A673 (cell line): ENCODE measurements around the gene WDR11.

Experiments used
- EZH2 ChIP-seq: fragments of 200-600 bp; sonication (generic); IDR thresholded peaks from 2 replicates; pipeline ENCODE4 v1.6.1; 2017; ENCODE audit warnings: borderline replicate concordance, low read depth, mild to moderate bottlenecking, mixed read lengths, antibody characterized with exemption, low read length; ENCODE audit not compliant: poor library complexity, severe bottlenecking
- TF ChIP-seq, protein P1 (sequence below): fragments of 300-800, 200-600 bp; sonication (generic); conservative IDR thresholded peaks from 2 replicates; pipeline ENCODE4 v1.5.1; 2017; ENCODE audit warnings: low read depth, mild to moderate bottlenecking, antibody characterized with exemption, low read length, moderate library complexity, mixed read lengths

DNA sequence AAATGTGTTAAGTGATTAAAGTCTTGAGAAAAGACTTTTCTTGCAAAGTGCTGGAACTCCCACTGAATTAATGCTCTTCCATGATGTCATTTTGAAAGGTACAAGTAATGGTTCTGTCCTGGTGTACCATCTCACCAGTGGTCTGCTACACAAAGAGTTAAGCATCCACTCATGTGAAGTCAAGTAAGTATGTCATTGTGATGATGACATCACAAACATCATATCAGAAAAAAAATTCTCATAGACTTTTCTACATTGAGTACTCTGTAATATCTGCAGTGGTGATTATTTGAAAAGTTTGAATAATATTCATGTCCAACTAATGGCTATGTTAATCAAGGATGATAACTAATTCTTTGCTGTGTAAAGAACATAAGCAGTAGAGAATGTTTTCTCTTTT lies 22.6 kb downstream of the WDR11 start:
- TF ChIP-seq, protein P1, sequence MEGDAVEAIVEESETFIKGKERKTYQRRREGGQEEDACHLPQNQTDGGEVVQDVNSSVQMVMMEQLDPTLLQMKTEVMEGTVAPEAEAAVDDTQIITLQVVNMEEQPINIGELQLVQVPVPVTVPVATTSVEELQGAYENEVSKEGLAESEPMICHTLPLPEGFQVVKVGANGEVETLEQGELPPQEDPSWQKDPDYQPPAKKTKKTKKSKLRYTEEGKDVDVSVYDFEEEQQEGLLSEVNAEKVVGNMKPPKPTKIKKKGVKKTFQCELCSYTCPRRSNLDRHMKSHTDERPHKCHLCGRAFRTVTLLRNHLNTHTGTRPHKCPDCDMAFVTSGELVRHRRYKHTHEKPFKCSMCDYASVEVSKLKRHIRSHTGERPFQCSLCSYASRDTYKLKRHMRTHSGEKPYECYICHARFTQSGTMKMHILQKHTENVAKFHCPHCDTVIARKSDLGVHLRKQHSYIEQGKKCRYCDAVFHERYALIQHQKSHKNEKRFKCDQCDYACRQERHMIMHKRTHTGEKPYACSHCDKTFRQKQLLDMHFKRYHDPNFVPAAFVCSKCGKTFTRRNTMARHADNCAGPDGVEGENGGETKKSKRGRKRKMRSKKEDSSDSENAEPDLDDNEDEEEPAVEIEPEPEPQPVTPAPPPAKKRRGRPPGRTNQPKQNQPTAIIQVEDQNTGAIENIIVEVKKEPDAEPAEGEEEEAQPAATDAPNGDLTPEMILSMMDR = no peak
- no peak for TF ChIP-seq EZH2
